IPS-NIHi11 (cell line): ENCODE measurements around the gene BICRA.
A peak's percentile ranks its signal among the peaks of the same experiment; 100 is the strongest.

ENCODE experiments used
- DNase-seq: peaks from one replicate; pipeline ENCODE4 v3.0.0; 2012; ENCODE audit warnings: mixed read lengths, low spot score

BICRA gene

GRCh38 chr19:47601180-47601904 lies 7.6 kb upstream of the BICRA start:
- DNase-seq = no peak

- DNase-seq = no peak
Measured at GRCh38 chr19:47603706-47604565, 5.0 kb upstream of the BICRA start.

- DNase-seq = no peak
Measured at GRCh38 chr19:47607564-47608073, 1.3 kb upstream of the BICRA start.

GRCh38 chr19:47608074-47608918 lies 638 bp upstream of the BICRA start:
- DNase-seq = peak; percentile 98

- DNase-seq = no peak
Measured at GRCh38 chr19:47609906-47610894, 1.3 kb downstream of the BICRA start.

- DNase-seq = no peak
Measured at GRCh38 chr19:47610902-47611301, 2.0 kb downstream of the BICRA start.

GRCh38 chr19:47613165-47614020 lies 4.5 kb downstream of the BICRA start:
- peak; percentile 65 for DNase-seq

- no peak for DNase-seq
Measured at GRCh38 chr19:47614021-47614295, 5.0 kb downstream of the BICRA start.

GRCh38 chr19:47614559-47614958 lies 5.6 kb downstream of the BICRA start:
- no peak for DNase-seq

GRCh38 chr19:47615230-47615629 lies 6.3 kb downstream of the BICRA start:
- DNase-seq = no peak

- no peak for DNase-seq
Measured at GRCh38 chr19:47615714-47616113, 6.8 kb downstream of the BICRA start.

- DNase-seq = no peak
Measured at GRCh38 chr19:47618771-47619170, 9.8 kb downstream of the BICRA start.

- DNase-seq = peak; percentile 55
Measured at GRCh38 chr19:47619763-47620162, 10.8 kb downstream of the BICRA start.

- no peak for DNase-seq
Measured at GRCh38 chr19:47623151-47623920, 14.4 kb downstream of the BICRA start.

GRCh38 chr19:47623921-47624391 lies 15.0 kb downstream of the BICRA start:
- no peak for DNase-seq

GRCh38 chr19:47625650-47626049 lies 16.7 kb downstream of the BICRA start:
- no peak for DNase-seq

GRCh38 chr19:47626238-47626637 lies 17.3 kb downstream of the BICRA start:
- no peak for DNase-seq

GRCh38 chr19:47628078-47628771 lies 19.3 kb downstream of the BICRA start:
- no peak for DNase-seq

GRCh38 chr19:47630594-47630993 lies 21.7 kb downstream of the BICRA start:
- DNase-seq = no peak
